Astrocyte of the cerebellum (primary cell): ENCODE measurements around the gene BST1.

Experiments used
- DNase-seq: peaks from one replicate; pipeline ENCODE4 v3.0.0-alpha.2; 2011; ENCODE audit warnings: low read depth
- H3K4me3 ChIP-seq: 2 replicates; pipeline ENCODE4 v1.5.1; 2011; ENCODE audit warnings: mild to moderate bottlenecking, low read depth, low read length, moderate library complexity
- CTCF ChIP-seq: IDR thresholded peaks from 2 replicates; pipeline ENCODE4 v1.5.1; 2012; ENCODE audit warnings: low read length, low read depth, moderate library complexity, mild to moderate bottlenecking; ENCODE audit errors: missing control alignments
- in situ Hi-C: cut with HindIII; loops from 2 replicates; pipeline ENCODE4 v1.10.0; 2017; ENCODE audit warnings: low sequenced_read_pairs

Gene BST1

DNA sequence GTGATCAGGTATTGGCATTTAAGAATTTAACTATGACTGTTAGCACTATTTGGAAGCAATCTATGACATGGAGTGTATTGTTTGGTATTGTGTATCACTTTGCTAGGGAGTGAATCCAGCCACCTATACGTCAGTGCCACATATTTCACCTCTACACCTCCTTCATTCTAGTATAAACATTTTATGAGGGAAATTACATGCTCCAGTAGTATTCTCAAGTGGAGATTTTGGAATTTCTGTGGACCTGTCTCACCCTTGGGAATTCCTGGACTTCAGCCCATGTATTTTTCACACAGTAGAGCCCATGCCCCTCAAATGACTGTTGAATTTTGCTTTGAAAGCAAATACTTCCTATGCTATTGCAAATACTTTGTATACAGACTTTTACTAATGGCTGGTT is 11.3 kb downstream of the BST1 start:
- TF ChIP-seq CTCF = no peak
- no peak overlapping the region for H3K4me3 ChIP-seq
- no peak for DNase-seq
- in situ Hi-C loops = no loop called here

GRCh38 chr4:15714646-15715435 is 12.0 kb downstream of the BST1 start:
- H3K4me3 ChIP-seq = no peak overlapping the region
- no peak for DNase-seq
- no peak for TF ChIP-seq CTCF
- in situ Hi-C loops = no loop called here

DNA sequence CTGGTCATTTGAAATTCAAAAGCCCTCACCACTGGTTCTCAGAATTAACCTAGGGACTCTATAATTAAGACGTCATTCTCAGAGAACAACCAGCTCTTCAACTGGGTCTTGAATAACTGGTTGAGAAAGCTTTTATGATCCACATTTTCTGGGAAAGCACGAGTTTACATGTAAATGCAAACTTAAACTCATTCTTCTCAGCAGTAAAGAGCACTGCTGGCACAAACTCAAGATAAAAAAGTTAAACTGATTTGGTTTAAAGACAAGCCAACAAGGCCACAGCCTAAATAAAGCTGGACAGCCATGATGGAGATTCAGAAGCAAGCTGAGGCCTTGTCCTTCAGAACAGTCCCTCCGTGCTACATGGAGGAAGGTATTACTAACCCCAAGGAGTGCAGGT is 13.2 kb downstream of the BST1 start:
- no peak for DNase-seq
- TF ChIP-seq CTCF = no peak
- no peak overlapping the region for H3K4me3 ChIP-seq
- in situ Hi-C loops = no loop called here

DNA sequence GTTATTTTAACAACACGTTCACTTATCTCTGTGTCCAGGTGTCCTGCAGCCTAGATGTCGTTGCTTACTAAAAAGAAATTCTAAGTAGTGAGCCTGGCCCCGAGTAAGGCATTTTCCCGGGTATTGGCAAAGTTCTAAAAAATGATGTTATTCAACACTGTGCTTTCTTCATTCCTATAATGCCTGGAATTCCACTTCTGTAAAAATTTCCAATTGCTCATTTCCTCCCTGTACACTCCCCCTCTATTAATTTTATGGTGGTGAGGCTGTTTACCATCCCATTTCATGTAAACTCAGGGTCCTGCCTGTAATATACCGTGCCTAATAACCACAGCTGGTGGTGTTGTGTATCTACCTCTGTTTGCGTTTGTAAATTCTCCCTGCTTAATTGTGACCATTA is 14.2 kb downstream of the BST1 start:
- TF ChIP-seq CTCF = no peak
- in situ Hi-C loops = no loop called here
- no peak overlapping the region for H3K4me3 ChIP-seq
- DNase-seq = no peak

GRCh38 chr4:15717657-15718416 is 15.0 kb downstream of the BST1 start:
- in situ Hi-C loops = no loop called here
- no peak for DNase-seq
- TF ChIP-seq CTCF = no peak
- no peak overlapping the region for H3K4me3 ChIP-seq

- no peak overlapping the region for H3K4me3 ChIP-seq
- in situ Hi-C loops = no loop called here
- TF ChIP-seq CTCF = no peak
- DNase-seq = no peak
These were observed 15.6 kb downstream of the BST1 start for GRCh38 chr4:15718465-15718864.
